AG09309 (cell line): ENCODE results near the gene SMIM5.

Experiments used
- DNase-seq: peaks from one replicate; pipeline ENCODE4 v3.0.0-alpha.2; 2010; ENCODE audit warnings: low read depth
- H3K4me3 ChIP-seq: 2 replicates; pipeline ENCODE4 v1.5.1; 2011; ENCODE audit warnings: mild to moderate bottlenecking, low read depth, low read length, moderate library complexity; ENCODE audit not compliant: control insufficient read depth
- CTCF ChIP-seq: IDR thresholded peaks from 2 replicates; pipeline ENCODE4 v1.5.1; 2011; ENCODE audit warnings: mild to moderate bottlenecking, low read depth, low read length, inconsistent platforms; ENCODE audit not compliant: insufficient read depth, control insufficient read depth; ENCODE audit errors: missing control alignments

Gene SMIM5

GRCh38 chr17:75683583-75683982, 50.3 kb downstream of the SMIM5 start:
- no peak for TF ChIP-seq CTCF
- no peak overlapping the region for H3K4me3 ChIP-seq
- no peak for DNase-seq

GRCh38 chr17:75684249-75684648, 51.0 kb downstream of the SMIM5 start:
- TF ChIP-seq CTCF: no peak
- no peak for DNase-seq
- no peak overlapping the region for H3K4me3 ChIP-seq

- H3K4me3 ChIP-seq: no peak overlapping the region
- no peak for DNase-seq
- no peak for TF ChIP-seq CTCF
These were observed 51.7 kb downstream of the SMIM5 start for GRCh38 chr17:75684924-75685323.

- no peak for TF ChIP-seq CTCF
- H3K4me3 ChIP-seq: no peak overlapping the region
- DNase-seq: no peak
These were observed 52.3 kb downstream of the SMIM5 start for GRCh38 chr17:75685499-75685898.

- no peak overlapping the region for H3K4me3 ChIP-seq
- no peak for TF ChIP-seq CTCF
- no peak for DNase-seq
These were observed 55.1 kb downstream of the SMIM5 start for GRCh38 chr17:75688209-75688825.

- TF ChIP-seq CTCF: no peak
- DNase-seq: no peak
- no peak overlapping the region for H3K4me3 ChIP-seq
These were observed 56.2 kb downstream of the SMIM5 start for GRCh38 chr17:75689441-75689873.
